ENCODE results near the gene MAPKAP1.
"Not testable (repeated sequence)": the region's sequence is repeated elsewhere in the genome, so short reads cannot be mapped to it uniquely, and the experiment has no call there.

MAPKAP1 gene

GRCh38 chr9:125405938-125406809 lies 300.8 kb downstream of the MAPKAP1 start:
- H3K4me3 Mint-ChIP-seq, result no peak overlapping the region
- no peak for DNase-seq

GRCh38 chr9:125404733-125405132 lies 302.3 kb downstream of the MAPKAP1 start:
- H3K9me3 Mint-ChIP-seq, result no peaks in the 10 kb centered on the region
- no peak for DNase-seq
- CTCF ChIA-PET, result interaction anchor here (0.6 kb wide), 1 partner anchor 8 kb away, joined by 3 read pairs; no protein-coding TSS in a partner anchor
- no peak overlapping the region for H3K4me3 Mint-ChIP-seq
- H3K27ac Mint-ChIP-seq, result no peak overlapping the region
- H3K36me3 Mint-ChIP-seq, result no peaks in the 10 kb centered on the region
- peaks cover 11% of the 10 kb centered on the region for H3K4me1 Mint-ChIP-seq
- H3K27me3 Mint-ChIP-seq, result peaks cover 33% of the 10 kb centered on the region

More at GRCh38 chr9:125405938-125406809, 300.8 kb downstream of the MAPKAP1 start:
- H3K9me3 Mint-ChIP-seq, result no peaks in the 10 kb centered on the region
- CTCF ChIA-PET, result interaction anchor here (2.9 kb wide), 1 partner anchor 152 kb away, joined by 14 read pairs; no protein-coding TSS in a partner anchor
- peaks cover 15% of the 10 kb centered on the region for H3K4me1 Mint-ChIP-seq
- peaks cover 46% of the 10 kb centered on the region for H3K27me3 Mint-ChIP-seq
- H3K36me3 Mint-ChIP-seq, result no peaks in the 10 kb centered on the region
- no peak overlapping the region for H3K27ac Mint-ChIP-seq

GRCh38 chr9:125400725-125401716 lies 306.0 kb downstream of the MAPKAP1 start:
- H3K9me3 Mint-ChIP-seq, result no peaks in the 10 kb centered on the region
- CTCF ChIA-PET, result interaction anchor here (0.6 kb wide), 1 partner anchor 235 kb away, joined by 4 read pairs; no protein-coding TSS in a partner anchor
- no peaks in the 10 kb centered on the region for H3K4me1 Mint-ChIP-seq
- no peaks in the 10 kb centered on the region for H3K36me3 Mint-ChIP-seq
- H3K27ac Mint-ChIP-seq, result no peak overlapping the region
- no peak for DNase-seq
- H3K4me3 Mint-ChIP-seq, result no peak overlapping the region
- no peaks in the 10 kb centered on the region for H3K27me3 Mint-ChIP-seq

- H3K27ac Mint-ChIP-seq, H3K27me3 Mint-ChIP-seq, H3K4me3 Mint-ChIP-seq, H3K9me3 Mint-ChIP-seq, H3K36me3 Mint-ChIP-seq, H3K4me1 Mint-ChIP-seq, DNase-seq, CTCF ChIA-PET: not testable (repeated sequence)
These were observed 306.8 kb downstream of the MAPKAP1 start for GRCh38 chr9:125400232-125400631.

GRCh38 chr9:125399666-125400065 lies 307.3 kb downstream of the MAPKAP1 start:
- no peak for DNase-seq

GRCh38 chr9:125399165-125399564 lies 307.8 kb downstream of the MAPKAP1 start:
- Mint-ChIP-seq H3K36me3 (no peaks in the 10 kb centered on the region), H3K9me3 (no peaks in the 10 kb centered on the region), H3K27ac (no peak overlapping the region), H3K27me3 (no peaks in the 10 kb centered on the region), H3K4me1 (no peaks in the 10 kb centered on the region), H3K4me3 (no peak overlapping the region)
- CTCF ChIA-PET, result no interaction called here
- no peak for DNase-seq

More at GRCh38 chr9:125399666-125400065, 307.3 kb downstream of the MAPKAP1 start:
- H3K4me3 Mint-ChIP-seq, result no peak overlapping the region
- no peaks in the 10 kb centered on the region for H3K9me3 Mint-ChIP-seq
- CTCF ChIA-PET, result no interaction called here
- no peaks in the 10 kb centered on the region for H3K4me1 Mint-ChIP-seq
- H3K27ac Mint-ChIP-seq, result no peak overlapping the region
- no peaks in the 10 kb centered on the region for H3K36me3 Mint-ChIP-seq
- no peaks in the 10 kb centered on the region for H3K27me3 Mint-ChIP-seq

GRCh38 chr9:125398243-125398642 lies 308.8 kb downstream of the MAPKAP1 start:
- no peaks in the 10 kb centered on the region for H3K9me3 Mint-ChIP-seq
- H3K4me1 Mint-ChIP-seq, result no peaks in the 10 kb centered on the region
- no peak for DNase-seq
- CTCF ChIA-PET, result no interaction called here
- H3K27me3 Mint-ChIP-seq, result no peaks in the 10 kb centered on the region
- H3K27ac Mint-ChIP-seq, result no peak overlapping the region
- H3K4me3 Mint-ChIP-seq, result no peak overlapping the region
- no peaks in the 10 kb centered on the region for H3K36me3 Mint-ChIP-seq

- Mint-ChIP-seq H3K36me3 (no peaks in the 10 kb centered on the region), H3K4me1 (no peaks in the 10 kb centered on the region), H3K9me3 (no peaks in the 10 kb centered on the region), H3K4me3 (no peak overlapping the region), H3K27ac (no peak overlapping the region), H3K27me3 (no peaks in the 10 kb centered on the region)
- CTCF ChIA-PET, result no interaction called here
- DNase-seq, result no peak
These were observed 309.3 kb downstream of the MAPKAP1 start for GRCh38 chr9:125397736-125398135.

- no peaks in the 10 kb centered on the region for H3K4me1 Mint-ChIP-seq
- no peak overlapping the region for H3K27ac Mint-ChIP-seq
- H3K9me3 Mint-ChIP-seq, result no peaks in the 10 kb centered on the region
- no peaks in the 10 kb centered on the region for H3K36me3 Mint-ChIP-seq
- no peaks in the 10 kb centered on the region for H3K27me3 Mint-ChIP-seq
- DNase-seq, result no peak
- CTCF ChIA-PET, result no interaction called here
- H3K4me3 Mint-ChIP-seq, result no peak overlapping the region
These were observed 310.2 kb downstream of the MAPKAP1 start for GRCh38 chr9:125396799-125397198.

- H3K4me3 Mint-ChIP-seq, result no peak overlapping the region
- H3K9me3 Mint-ChIP-seq, result no peaks in the 10 kb centered on the region
- no peak for DNase-seq
- CTCF ChIA-PET, result no interaction called here
- H3K4me1 Mint-ChIP-seq, result no peaks in the 10 kb centered on the region
- H3K27me3 Mint-ChIP-seq, result peaks cover 4% of the 10 kb centered on the region
- H3K27ac Mint-ChIP-seq, result no peak overlapping the region
- no peaks in the 10 kb centered on the region for H3K36me3 Mint-ChIP-seq
These were observed 313.6 kb downstream of the MAPKAP1 start for GRCh38 chr9:125393426-125393825.

GRCh38 chr9:125391704-125392103 lies 315.3 kb downstream of the MAPKAP1 start:
- Mint-ChIP-seq H3K27me3 (peaks cover 10% of the 10 kb centered on the region), H3K27ac (no peak overlapping the region), H3K36me3 (no peaks in the 10 kb centered on the region), H3K4me1 (no peaks in the 10 kb centered on the region), H3K9me3 (no peaks in the 10 kb centered on the region), H3K4me3 (no peak overlapping the region)
- CTCF ChIA-PET, result no interaction called here
- no peak for DNase-seq

- Mint-ChIP-seq H3K27me3 (peaks cover 26% of the 10 kb centered on the region), H3K27ac (no peak overlapping the region), H3K4me3 (no peak overlapping the region), H3K9me3 (no peaks in the 10 kb centered on the region), H3K36me3 (no peaks in the 10 kb centered on the region), H3K4me1 (no peaks in the 10 kb centered on the region)
- no peak for DNase-seq
- CTCF ChIA-PET, result no interaction called here
These were observed 318.0 kb downstream of the MAPKAP1 start for GRCh38 chr9:125388978-125389377.

- Mint-ChIP-seq H3K9me3 (no peaks in the 10 kb centered on the region), H3K4me3 (no peak overlapping the region), H3K27ac (no peak overlapping the region), H3K27me3 (peaks cover 26% of the 10 kb centered on the region), H3K36me3 (no peaks in the 10 kb centered on the region), H3K4me1 (no peaks in the 10 kb centered on the region)
- CTCF ChIA-PET, result no interaction called here
- DNase-seq, result no peak
These were observed 319.0 kb downstream of the MAPKAP1 start for GRCh38 chr9:125387861-125388524.

Data from activated naive CD4-positive, alpha-beta T cell treated with anti-CD3 and anti-CD28 coated beads, Interleukin-2, amount 10 ng/mL, durations not matched to agents 7 days and 5 days (primary cell).